Measurements from ENCODE around the gene FAAH.

GRCh38 chr1:46380508-46380907 lies 13.6 kb upstream of the FAAH start:
- TF ChIP-seq GTF2F1 (IDR thresholded peaks at IDR 0.05; ENCODE audit: low read length), result no peak
- no peak for TF ChIP-seq SMC3 (IDR thresholded peaks at IDR 0.05; ENCODE audit: low read length)
- TF ChIP-seq ZNF12 (CRISPR knock-in tag; IDR thresholded peaks at IDR 0.05), result no peak
- no peak for TF ChIP-seq ZNF816 (CRISPR knock-in tag; IDR thresholded peaks at IDR 0.05; ENCODE audit: borderline replicate concordance)
